ENCODE results near the gene CFAP70.

GRCh38 chr10:73281097-73281496, 77.6 kb downstream of the CFAP70 start:
- TF ChIP-seq, protein P1, sequence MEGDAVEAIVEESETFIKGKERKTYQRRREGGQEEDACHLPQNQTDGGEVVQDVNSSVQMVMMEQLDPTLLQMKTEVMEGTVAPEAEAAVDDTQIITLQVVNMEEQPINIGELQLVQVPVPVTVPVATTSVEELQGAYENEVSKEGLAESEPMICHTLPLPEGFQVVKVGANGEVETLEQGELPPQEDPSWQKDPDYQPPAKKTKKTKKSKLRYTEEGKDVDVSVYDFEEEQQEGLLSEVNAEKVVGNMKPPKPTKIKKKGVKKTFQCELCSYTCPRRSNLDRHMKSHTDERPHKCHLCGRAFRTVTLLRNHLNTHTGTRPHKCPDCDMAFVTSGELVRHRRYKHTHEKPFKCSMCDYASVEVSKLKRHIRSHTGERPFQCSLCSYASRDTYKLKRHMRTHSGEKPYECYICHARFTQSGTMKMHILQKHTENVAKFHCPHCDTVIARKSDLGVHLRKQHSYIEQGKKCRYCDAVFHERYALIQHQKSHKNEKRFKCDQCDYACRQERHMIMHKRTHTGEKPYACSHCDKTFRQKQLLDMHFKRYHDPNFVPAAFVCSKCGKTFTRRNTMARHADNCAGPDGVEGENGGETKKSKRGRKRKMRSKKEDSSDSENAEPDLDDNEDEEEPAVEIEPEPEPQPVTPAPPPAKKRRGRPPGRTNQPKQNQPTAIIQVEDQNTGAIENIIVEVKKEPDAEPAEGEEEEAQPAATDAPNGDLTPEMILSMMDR (IDR thresholded peaks at IDR 0.05), result no peak
- no peak for TF ChIP-seq POLR2A (IDR thresholded peaks at IDR 0.05)

Measured in prostate gland (tissue), 2 donors.